Measurements from ENCODE around the gene TTLL9. TPM values are rescaled to one million over a fixed set of nuclear protein-coding genes. Genes with fewer than 3 reads are reported as not detected.

Gene TTLL9
- total RNA-seq, 1 donor from 2014 or later: 0.60 TPM

- intact Hi-C loops (cut with micrococcal nuclease): no loop called here
- no peaks in the 10 kb centered on the region for H3K4me1 Mint-ChIP-seq
- ChIA-PET CTCF (no interaction called here), POLR2A (interaction anchor here (0.6 to 0.7 kb wide), 2 partner anchors 13 to 77 kb away, joined by 6 to 9 read pairs; no protein-coding TSS in a partner anchor)
- DNase-seq (no peak), ATAC-seq (ENCODE audit: low read depth) (no peak)
- H3K27ac Mint-ChIP-seq: no peak overlapping the region
- H3K27me3 Mint-ChIP-seq: no peaks in the 10 kb centered on the region
- no peaks in the 10 kb centered on the region for H3K36me3 Mint-ChIP-seq (ENCODE audit: low read depth)
- H3K9me3 Mint-ChIP-seq: no peaks in the 10 kb centered on the region
- TF ChIP-seq CTCF (IDR thresholded peaks at IDR 0.05): no peak
- H3K4me3 Mint-ChIP-seq: no peak overlapping the region
These were observed 35.6 kb downstream of the TTLL9 start for GRCh38 chr20:31906001-31906400.

GRCh38 chr20:31907046-31907445 lies 36.6 kb downstream of the TTLL9 start:
- Mint-ChIP-seq H3K27me3 (no peaks in the 10 kb centered on the region), H3K27ac (no peak overlapping the region), H3K36me3 (ENCODE audit: low read depth) (no peaks in the 10 kb centered on the region), H3K4me3 (no peak overlapping the region), H3K9me3 (no peaks in the 10 kb centered on the region), H3K4me1 (no peaks in the 10 kb centered on the region)
- DNase-seq (no peak), ATAC-seq (ENCODE audit: low read depth) (no peak)
- POLR2A ChIA-PET: no interaction called here
- CTCF ChIA-PET: no interaction called here
- TF ChIP-seq CTCF (IDR thresholded peaks at IDR 0.05): no peak
- intact Hi-C loops (cut with micrococcal nuclease): no loop called here

- DNase-seq (no peak), ATAC-seq (ENCODE audit: low read depth) (no peak)
- H3K4me1 Mint-ChIP-seq: no peaks in the 10 kb centered on the region
- no peaks in the 10 kb centered on the region for H3K9me3 Mint-ChIP-seq
- H3K36me3 Mint-ChIP-seq (ENCODE audit: low read depth): no peaks in the 10 kb centered on the region
- ChIA-PET POLR2A (no interaction called here), CTCF (interaction anchor here (1.5 kb wide), 1 partner anchor 44 kb away, joined by 3 read pairs; the partner anchor contains the start of gene PDRG1)
- H3K27ac Mint-ChIP-seq: no peak overlapping the region
- H3K27me3 Mint-ChIP-seq: no peaks in the 10 kb centered on the region
- intact Hi-C loops (cut with micrococcal nuclease): no loop called here
- no peak for TF ChIP-seq CTCF (IDR thresholded peaks at IDR 0.05)
- no peak overlapping the region for H3K4me3 Mint-ChIP-seq
These were observed 37.6 kb downstream of the TTLL9 start for GRCh38 chr20:31908016-31908415.

GRCh38 chr20:31908424-31908823 lies 38.0 kb downstream of the TTLL9 start:
- CTCF ChIA-PET: interaction anchor here (1.5 kb wide), 1 partner anchor 44 kb away, joined by 3 read pairs; the partner anchor contains the start of gene PDRG1
- ATAC-seq (ENCODE audit: low read depth) (no peak), DNase-seq (no peak)
- POLR2A ChIA-PET: interaction anchor here (0.6 kb wide), 1 partner anchor 127 kb away, joined by 7 read pairs; no protein-coding TSS in a partner anchor
- Mint-ChIP-seq H3K4me3 (no peak overlapping the region), H3K4me1 (no peaks in the 10 kb centered on the region), H3K27ac (no peak overlapping the region), H3K27me3 (no peaks in the 10 kb centered on the region), H3K36me3 (ENCODE audit: low read depth) (no peaks in the 10 kb centered on the region), H3K9me3 (no peaks in the 10 kb centered on the region)
- intact Hi-C loops (cut with micrococcal nuclease): no loop called here
- TF ChIP-seq CTCF (IDR thresholded peaks at IDR 0.05): no peak

- Mint-ChIP-seq H3K36me3 (ENCODE audit: low read depth) (no peaks in the 10 kb centered on the region), H3K4me3 (no peak overlapping the region), H3K27me3 (no peaks in the 10 kb centered on the region), H3K4me1 (no peaks in the 10 kb centered on the region), H3K27ac (no peak overlapping the region), H3K9me3 (no peaks in the 10 kb centered on the region)
- TF ChIP-seq CTCF (IDR thresholded peaks at IDR 0.05): no peak
- CTCF ChIA-PET: interaction anchor here (1.5 kb wide), 1 partner anchor 43 kb away, joined by 3 read pairs; the partner anchor contains the start of gene PDRG1
- intact Hi-C loops (cut with micrococcal nuclease): no loop called here
- ATAC-seq (ENCODE audit: low read depth) (no peak), DNase-seq (no peak)
- POLR2A ChIA-PET: interaction anchor here (0.6 kb wide), 1 partner anchor 673 kb away, joined by 3 read pairs; no protein-coding TSS in a partner anchor
These were observed 39.0 kb downstream of the TTLL9 start for GRCh38 chr20:31909253-31910070.
